CD4-positive, alpha-beta memory T cell (primary cell): ENCODE results near the gene TP53I3. TPM values are rescaled to one million over a fixed set of nuclear protein-coding genes. Genes with fewer than 3 reads are reported as not detected.

Experiments used
- CTCF ChIA-PET: fragments of 350-600 bp; sonication (Branson Sonifier 250); formaldehyde crosslinking; loops from one replicate; lab custom pipeline; 2021; ENCODE audit warnings: inconsistent platforms; ENCODE audit not compliant: partially characterized antibody; lab: Charles Lee
- POLR2A ChIA-PET: fragments of 350-600 bp; sonication (Branson Sonifier 250); formaldehyde crosslinking; loops from one replicate; lab custom pipeline; 2021; ENCODE audit not compliant: partially characterized antibody; lab: Charles Lee
- DNase-seq, 5 donors: peaks; one replicate each; pipeline versions ENCODE4 v3.0.0 to v3.0.0-alpha.2; 2020 to 2022; ENCODE audit warnings: mixed read lengths in 1 of 5
- H3K27ac ChIP-seq: one replicate; pipeline ENCODE4 v1.7.0; 2013; ENCODE audit warnings: low read depth, low read length
- H3K27me3 ChIP-seq: 2 replicates; pipeline ENCODE4 v1.7.0; 2013; ENCODE audit warnings: mild to moderate bottlenecking, low read length, moderate library complexity; ENCODE audit not compliant: insufficient read depth
- H3K36me3 ChIP-seq: 2 replicates; pipeline ENCODE4 v1.7.0; 2013; ENCODE audit warnings: mild to moderate bottlenecking, low read length, moderate library complexity; ENCODE audit not compliant: insufficient read depth
- H3K4me1 ChIP-seq: 2 replicates; pipeline ENCODE4 v1.7.0; 2013; ENCODE audit warnings: mild to moderate bottlenecking, low read length, moderate library complexity; ENCODE audit not compliant: insufficient read depth
- H3K4me3 ChIP-seq, 2 donors: one replicate each; pipeline ENCODE4 v1.7.0; 2013; ENCODE audit warnings: low read length in 2 of 2, mild to moderate bottlenecking in 1 of 2
- H3K9me3 ChIP-seq, 2 donors: one replicate each; pipeline ENCODE4 v1.7.0; 2013; ENCODE audit warnings: low read length in 2 of 2, control low read depth in 1 of 2; ENCODE audit not compliant: control insufficient read depth in 1 of 2
- H3K27ac Mint-ChIP-seq, 7 donors: one replicate each; pipeline ENCODE4 v1.8.0; 2020 to 2021; ENCODE audit warnings: mixed read lengths in 7 of 7, mild to moderate bottlenecking in 6 of 7, inconsistent platforms in 3 of 7, moderate library complexity in 3 of 7
- H3K27me3 Mint-ChIP-seq, 2 donors: one replicate each; pipeline ENCODE4 v1.8.0; 2020 to 2021; ENCODE audit warnings: mixed read lengths in 2 of 2
- H3K36me3 Mint-ChIP-seq, 2 donors: one replicate each; pipeline ENCODE4 v1.8.0; 2020 to 2021; ENCODE audit warnings: mixed read lengths in 2 of 2, inconsistent platforms in 1 of 2, mild to moderate bottlenecking in 1 of 2
- H3K4me1 Mint-ChIP-seq, 4 donors: one replicate each; pipeline ENCODE4 v1.8.0; 2020 to 2021; ENCODE audit warnings: mixed read lengths in 4 of 4, mild to moderate bottlenecking in 1 of 4
- H3K4me3 Mint-ChIP-seq, 8 donors: one replicate each; pipeline ENCODE4 v1.8.0; 2020 to 2021; ENCODE audit warnings: mixed read lengths in 8 of 8, mild to moderate bottlenecking in 7 of 8, moderate library complexity in 6 of 8, inconsistent platforms in 3 of 8
- H3K9me3 Mint-ChIP-seq, 8 donors: one replicate each; pipeline ENCODE4 v1.8.0; 2020 to 2021; ENCODE audit warnings: mixed read lengths in 8 of 8, mild to moderate bottlenecking in 5 of 8, inconsistent platforms in 3 of 8, moderate library complexity in 1 of 8
- intact Hi-C: fragments of 100-400 bp; cut with micrococcal nuclease; formaldehyde crosslinking; loops from one replicate; pipeline ENCODE4 v1.15.1; 2023
- polyA plus RNA-seq, 2 donors: library from polyadenylated mRNA; unstranded; fragments of 300-500 nt; fragmentation: Illumina TruSeq; gene quantifications; one replicate each; pipeline ENCODE4 v1.2.3, GENCODE V29; 2021
- total RNA-seq, 2 experiments: library from RNA; stranded (reverse); gene quantifications; one replicate each; pipeline ENCODE4 v1.2.3, GENCODE V29; 2021

Gene TP53I3
- total and polyA plus RNA-seq, 4 experiments from 2014 or later: 0.15 to 0.47 (median 0.20) TPM; not detected in 1

GRCh38 chr2:24076849-24077534 is 7.6 kb downstream of the TP53I3 start:
- ChIA-PET POLR2A (interaction anchor here (0.6 to 3.7 kb wide), 12 partner anchors 8 to 300 kb away, joined by 3 to 124 read pairs (median 10); partner anchors contain the start of genes ATAD2B, FAM228B, FKBP1B and PFN4), CTCF (interaction anchor here (0.6 to 2.0 kb wide), 6 partner anchors 8 to 1896 kb away, joined by 3 to 16 read pairs (median 5); partner anchors contain the start of genes ATAD2B, TP53I3 and WDCP)
- Mint-ChIP-seq H3K4me1 (peaks cover 24 to 48% (median 32%) of the 10 kb centered on the region in 4 donors), H3K36me3 (peaks cover 12 to 36% of the 10 kb centered on the region in 2 donors), H3K27ac (peak overlapping the region; percentile 96 to 100 (median 99)), H3K9me3 (no peaks in the 10 kb centered on the region), H3K27me3 (no peaks in the 10 kb centered on the region), H3K4me3 (peak overlapping the region; percentile 98 to 100 (median 99))
- Histone ChIP-seq H3K4me1 (peaks cover 28% of the 10 kb centered on the region), H3K36me3 (peaks cover 9% of the 10 kb centered on the region), H3K27me3 (no peaks in the 10 kb centered on the region), H3K27ac (peak overlapping the region; percentile 89), H3K9me3 (no peaks in the 10 kb centered on the region), H3K4me3 (peak overlapping the region; percentile 34 to 87)
- no peak for DNase-seq
- intact Hi-C loops: loop anchor here (1.0 to 5.0 kb wide), 6 partner anchors 7 to 716 kb away; partner anchors contain the start of genes ATAD2B, CENPO, ITSN2 and PTRHD1

GRCh38 chr2:24075915-24076848 is 8.5 kb downstream of the TP53I3 start, which contains the start of gene SF3B6:
Gene SF3B6, minus strand, starts transcription at chr2:24076326. Its CDS starts 97 bp downstream, at chr2:24076229.
- Mint-ChIP-seq H3K27ac (peak within 1 kb of the TSS; percentile 96 to 100 (median 99)), H3K4me3 (peak within 1 kb of the TSS; percentile 98 to 100 (median 99)), H3K27me3 (no peaks in the 10 kb centered on the region), H3K36me3 (peaks cover 8 to 36% of the 10 kb centered on the region in 2 donors), H3K4me1 (peaks cover 24 to 48% (median 32%) of the 10 kb centered on the region in 4 donors), H3K9me3 (no peaks in the 10 kb centered on the region)
- peak; percentile 99 to 100 (median 99) for DNase-seq
- H3K36me3 ChIP-seq: peaks cover 9% of the 10 kb centered on the region
- peak within 1 kb of the TSS; percentile 87 to 94 for H3K4me3 ChIP-seq
- peak within 1 kb of the TSS; percentile 89 for H3K27ac ChIP-seq
- CTCF ChIA-PET: interaction anchor here (0.9 to 2.0 kb wide), 5 partner anchors 9 to 252 kb away, joined by 3 to 16 read pairs (median 6); partner anchors contain the start of genes ATAD2B, TP53I3 and WDCP
- intact Hi-C loops: loop anchor here (1.0 to 5.0 kb wide), 6 partner anchors 8 to 717 kb away; partner anchors contain the start of genes ATAD2B, CENPO, ITSN2 and PTRHD1
- H3K9me3 ChIP-seq: no peaks in the 10 kb centered on the region
- H3K4me1 ChIP-seq: peaks cover 28% of the 10 kb centered on the region
- POLR2A ChIA-PET: interaction anchor here (0.7 to 3.7 kb wide), 12 partner anchors 9 to 284 kb away, joined by 3 to 124 read pairs (median 10); partner anchors contain the start of genes ATAD2B, FAM228B, FKBP1B and PFN4
- no peaks in the 10 kb centered on the region for H3K27me3 ChIP-seq

DNA sequence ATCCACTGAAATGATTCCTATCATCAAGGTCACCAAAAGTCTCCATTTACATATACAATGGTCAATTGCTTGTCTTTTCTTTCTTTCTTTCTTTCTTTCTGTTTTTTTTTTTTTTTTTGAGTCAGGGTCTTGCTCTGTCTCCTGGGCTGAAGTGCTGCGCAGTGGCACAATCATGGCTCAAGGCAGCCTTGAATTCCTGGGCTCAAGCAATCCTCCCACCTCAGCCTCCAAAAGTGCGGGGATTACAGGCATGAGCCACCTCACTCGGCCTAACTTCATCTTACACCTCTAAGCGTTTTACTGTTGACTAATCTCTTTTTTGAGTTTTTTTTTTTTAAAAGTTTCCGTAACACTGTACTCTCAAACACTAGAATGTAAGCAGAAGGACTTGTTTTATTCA is 9.4 kb downstream of the TP53I3 start:
- H3K9me3 ChIP-seq: no peaks in the 10 kb centered on the region
- H3K27me3 ChIP-seq: no peaks in the 10 kb centered on the region
- peak overlapping the region; percentile 96 to 100 (median 99) for H3K27ac Mint-ChIP-seq
- peaks cover 13% of the 10 kb centered on the region for H3K36me3 ChIP-seq
- H3K36me3 Mint-ChIP-seq: peaks cover 6 to 39% of the 10 kb centered on the region in 2 donors
- DNase-seq: no peak
- peaks cover 28% of the 10 kb centered on the region for H3K4me1 ChIP-seq
- H3K4me3 Mint-ChIP-seq: peak overlapping the region; percentile 98 to 100 (median 99)
- peak overlapping the region; percentile 89 for H3K27ac ChIP-seq
- H3K4me1 Mint-ChIP-seq: peaks cover 24 to 48% (median 32%) of the 10 kb centered on the region in 4 donors
- no peaks in the 10 kb centered on the region for H3K9me3 Mint-ChIP-seq
- intact Hi-C loops: loop anchor here (5.0 kb wide), 1 partner anchor 133 kb away; the partner anchor contains the start of gene UBXN2A
- CTCF ChIA-PET: interaction anchor here (0.7 kb wide), 1 partner anchor 326 kb away, joined by 3 read pairs; no protein-coding TSS in a partner anchor
- no peaks in the 10 kb centered on the region for H3K27me3 Mint-ChIP-seq
- POLR2A ChIA-PET: interaction anchor here (2.4 to 3.7 kb wide), 3 partner anchors 25 to 149 kb away, joined by 15 to 124 read pairs (median 23); partner anchors contain the start of genes ATAD2B, FKBP1B and UBXN2A
- peak overlapping the region in 1 of 2 donors; percentile 87 for H3K4me3 ChIP-seq

GRCh38 chr2:24073816-24074215 is 10.8 kb downstream of the TP53I3 start:
- ChIA-PET CTCF (interaction anchor here (0.9 to 1.8 kb wide), 4 partner anchors 10 to 147 kb away, joined by 3 to 7 read pairs (median 7); partner anchors contain the start of genes ATAD2B and TP53I3), POLR2A (interaction anchor here (1.4 kb wide), 1 partner anchor 147 kb away, joined by 6 read pairs; the partner anchor contains the start of gene ATAD2B)
- H3K27ac Mint-ChIP-seq: peak overlapping the region in 3 of 7 donors; percentile 3 to 68 (median 42)
- H3K27ac ChIP-seq: no peak overlapping the region
- no peaks in the 10 kb centered on the region for H3K27me3 Mint-ChIP-seq
- peak overlapping the region in 3 of 8 donors; percentile 17 to 36 (median 32) for H3K4me3 Mint-ChIP-seq
- peaks cover 24 to 48% (median 34%) of the 10 kb centered on the region in 4 donors for H3K4me1 Mint-ChIP-seq
- H3K27me3 ChIP-seq: no peaks in the 10 kb centered on the region
- no peaks in the 10 kb centered on the region for H3K9me3 ChIP-seq
- no peaks in the 10 kb centered on the region for H3K9me3 Mint-ChIP-seq
- no peak for DNase-seq
- H3K4me3 ChIP-seq: no peak overlapping the region
- peaks cover 28% of the 10 kb centered on the region for H3K36me3 ChIP-seq
- H3K4me1 ChIP-seq: peaks cover 28% of the 10 kb centered on the region
- intact Hi-C loops: no loop called here
- peaks cover 6 to 54% of the 10 kb centered on the region in 2 donors for H3K36me3 Mint-ChIP-seq

DNA sequence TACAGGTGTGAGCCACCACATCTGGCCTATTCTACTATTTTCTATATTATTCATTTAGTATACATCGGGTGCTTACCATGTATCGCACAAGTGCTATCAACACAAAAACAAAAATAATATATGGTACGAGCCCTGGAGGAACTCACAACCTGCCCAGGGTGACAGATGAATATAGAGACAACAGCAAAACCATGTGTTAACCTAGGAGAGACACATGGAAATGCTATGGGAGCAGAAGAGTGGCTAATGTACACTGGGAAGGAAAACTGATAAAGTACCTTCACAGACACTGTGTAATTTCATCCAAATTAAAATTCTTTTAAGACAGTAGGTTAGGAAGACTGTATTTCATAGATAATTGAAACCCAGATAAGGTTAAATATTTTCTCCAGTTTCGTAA is 12.4 kb downstream of the TP53I3 start:
- H3K4me3 ChIP-seq: no peak overlapping the region
- H3K27ac ChIP-seq: no peak overlapping the region
- H3K36me3 Mint-ChIP-seq: peaks cover 11 to 67% of the 10 kb centered on the region in 2 donors
- peaks cover 20 to 40% (median 25%) of the 10 kb centered on the region in 4 donors for H3K4me1 Mint-ChIP-seq
- no peaks in the 10 kb centered on the region for H3K9me3 Mint-ChIP-seq
- CTCF ChIA-PET: interaction anchor here (1.6 to 1.8 kb wide), 2 partner anchors 11 to 145 kb away, joined by 7 read pairs; partner anchors contain the start of gene ATAD2B
- no peaks in the 10 kb centered on the region for H3K27me3 ChIP-seq
- H3K36me3 ChIP-seq: peaks cover 36% of the 10 kb centered on the region
- DNase-seq: no peak
- no peaks in the 10 kb centered on the region for H3K9me3 ChIP-seq
- peaks cover 20% of the 10 kb centered on the region for H3K4me1 ChIP-seq
- intact Hi-C loops: no loop called here
- H3K27ac Mint-ChIP-seq: no peak overlapping the region
- no peak overlapping the region for H3K4me3 Mint-ChIP-seq
- H3K27me3 Mint-ChIP-seq: no peaks in the 10 kb centered on the region
- POLR2A ChIA-PET: no interaction called here

DNA sequence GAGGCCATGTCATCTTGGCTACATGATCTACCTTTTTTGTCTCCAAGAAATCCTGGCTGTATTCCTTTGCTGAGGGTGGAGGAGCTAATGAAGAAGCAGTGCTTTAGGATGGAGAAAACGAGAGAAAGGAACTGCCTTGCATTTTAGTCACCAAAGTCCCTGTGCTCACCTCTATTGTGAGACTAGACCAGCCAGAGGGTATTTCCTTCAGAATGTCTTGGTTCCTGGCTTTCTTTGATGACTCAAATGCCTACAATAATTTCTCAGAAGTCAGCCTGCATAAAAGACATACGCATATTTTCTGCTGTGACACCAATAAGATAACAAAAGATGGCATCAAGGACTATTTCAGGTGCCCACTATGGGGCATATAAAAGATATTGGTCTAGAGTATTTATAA is 19.3 kb downstream of the TP53I3 start:
- H3K4me1 Mint-ChIP-seq: peaks cover 0 to 5% (median 0%) of the 10 kb centered on the region in 4 donors
- ChIA-PET POLR2A (interaction anchor here (2.5 to 2.8 kb wide), 2 partner anchors 11 to 18 kb away, joined by 9 to 15 read pairs; partner anchors contain the start of genes SF3B6 and WDCP), CTCF (interaction anchor here (1.3 kb wide), 1 partner anchor 138 kb away, joined by 5 read pairs; the partner anchor contains the start of gene ATAD2B)
- Histone ChIP-seq H3K4me3 (no peak overlapping the region), H3K4me1 (no peaks in the 10 kb centered on the region), H3K27ac (no peak overlapping the region), H3K36me3 (peaks cover 32% of the 10 kb centered on the region), H3K9me3 (no peaks in the 10 kb centered on the region), H3K27me3 (no peaks in the 10 kb centered on the region)
- intact Hi-C loops: no loop called here
- DNase-seq: no peak
- peaks cover 7 to 45% of the 10 kb centered on the region in 2 donors for H3K36me3 Mint-ChIP-seq
- peaks cover 0 to 3% of the 10 kb centered on the region in 2 donors for H3K27me3 Mint-ChIP-seq
- H3K4me3 Mint-ChIP-seq: no peak overlapping the region
- H3K27ac Mint-ChIP-seq: no peak overlapping the region
- H3K9me3 Mint-ChIP-seq: no peaks in the 10 kb centered on the region
